Kidney (tissue), 14 donors: ENCODE results near the gene LCN1. TPM values are rescaled to one million over a fixed set of nuclear protein-coding genes. Genes with fewer than 3 reads are reported as not detected.
A peak's percentile ranks its signal among the peaks of the same experiment; 100 is the strongest.

Experiments used
- DNase-seq, 5 donors: peaks; one replicate each; pipeline ENCODE4 v3.0.0-alpha.2; 2013 to 2020
- FAIRE-seq: peaks from 2 replicates; lab custom pipeline; 2012; peaks lifted over from hg19 to GRCh38; lab: Jason Lieb, UNC
- H3K27ac ChIP-seq, 2 donors: one replicate each; pipeline ENCODE4 v1.7.0; 2013; ENCODE audit warnings: low read depth in 2 of 2, low read length in 2 of 2, inconsistent platforms in 1 of 2
- H3K27me3 ChIP-seq: one replicate; pipeline ENCODE4 v1.7.1; 2013; ENCODE audit warnings: low read length, inconsistent platforms; ENCODE audit not compliant: control insufficient read depth, insufficient read depth
- H3K36me3 ChIP-seq, 3 donors: one replicate each; pipeline versions ENCODE4 v1.7.0 to v1.7.1; 2013; ENCODE audit warnings: low read length in 3 of 3, control low read depth in 1 of 3, inconsistent platforms in 1 of 3; ENCODE audit not compliant: insufficient read depth in 3 of 3, control insufficient read depth in 2 of 3
- H3K4me1 ChIP-seq, 3 donors: one replicate each; pipeline versions ENCODE4 v1.7.0 to v1.7.1; 2013; ENCODE audit warnings: low read length in 3 of 3, inconsistent platforms in 1 of 3, low read depth in 1 of 3; ENCODE audit not compliant: control insufficient read depth in 2 of 3, insufficient read depth in 2 of 3
- H3K4me3 ChIP-seq, 3 donors: one replicate each; pipeline versions ENCODE4 v1.7.0 to v1.8.1; 2013; ENCODE audit warnings: low read length in 3 of 3, control low read depth in 1 of 3, inconsistent platforms in 1 of 3
- H3K9ac ChIP-seq, 3 donors: one replicate each; pipeline versions ENCODE4 v1.7.0 to v1.7.1; 2013; ENCODE audit warnings: low read length in 3 of 3, control low read depth in 1 of 3, inconsistent platforms in 1 of 3
- H3K9me3 ChIP-seq, 3 donors: one replicate each; pipeline versions ENCODE4 v1.7.0 to v1.7.1; 2013; ENCODE audit warnings: low read length in 3 of 3, control low read depth in 1 of 3, inconsistent platforms in 1 of 3; ENCODE audit not compliant: control insufficient read depth in 2 of 3, insufficient read depth in 1 of 3
- CTCF ChIP-seq: IDR thresholded peaks from 3 replicates; pipeline ENCODE4 v1.5.1; 2012; ENCODE audit warnings: mild to moderate bottlenecking, moderate library complexity, borderline replicate concordance; ENCODE audit not compliant: insufficient read depth; ENCODE audit errors: extremely low read depth
- intact Hi-C: fragments of 100-400 bp; cut with DNase I; formaldehyde crosslinking; loops from one replicate; pipeline ENCODE4 v1.11.1; 2022
- polyA plus RNA-seq: library from polyadenylated mRNA; stranded (reverse); fragments of 350-450 nt; fragmentation: Illumina TruSeq; extraction: RNeasy Lipid Tissue Mini Kit (QIAGEN cat#74804); gene quantifications from one replicate; pipeline ENCODE4 v1.2.3, GENCODE V29; 2014; ENCODE audit warnings: low read depth, low replicate concordance; ENCODE audit not compliant: insufficient read depth
- total RNA-seq: library from RNA; stranded (reverse); fragmentation: NEBNext Ultra II Directional; extraction: Animal tissue kit (Norgen Biotek cat#: 25700); gene quantifications from one replicate; pipeline ENCODE4 v1.2.1, GENCODE V29; 2021
- donor health status: control.
- donor health status: control.
- donor health status: control.
- donor health status: control.
- donor health status: control.
- donor health status: DM: yes; HTN: yes; CAD: no.
- donor health status: Normal renal cell carcinoma (clear cell type).

LCN1 gene
- total and polyA plus RNA-seq, 2 donors from 2014 or later = not detected

GRCh38 chr9:135474915-135475314 is 46.3 kb upstream of the LCN1 start:
- DNase-seq = peak; percentile 68 to 78 (median 75)
- no peak for FAIRE-seq
- no peaks in the 10 kb centered on the region for H3K9me3 ChIP-seq

DNA sequence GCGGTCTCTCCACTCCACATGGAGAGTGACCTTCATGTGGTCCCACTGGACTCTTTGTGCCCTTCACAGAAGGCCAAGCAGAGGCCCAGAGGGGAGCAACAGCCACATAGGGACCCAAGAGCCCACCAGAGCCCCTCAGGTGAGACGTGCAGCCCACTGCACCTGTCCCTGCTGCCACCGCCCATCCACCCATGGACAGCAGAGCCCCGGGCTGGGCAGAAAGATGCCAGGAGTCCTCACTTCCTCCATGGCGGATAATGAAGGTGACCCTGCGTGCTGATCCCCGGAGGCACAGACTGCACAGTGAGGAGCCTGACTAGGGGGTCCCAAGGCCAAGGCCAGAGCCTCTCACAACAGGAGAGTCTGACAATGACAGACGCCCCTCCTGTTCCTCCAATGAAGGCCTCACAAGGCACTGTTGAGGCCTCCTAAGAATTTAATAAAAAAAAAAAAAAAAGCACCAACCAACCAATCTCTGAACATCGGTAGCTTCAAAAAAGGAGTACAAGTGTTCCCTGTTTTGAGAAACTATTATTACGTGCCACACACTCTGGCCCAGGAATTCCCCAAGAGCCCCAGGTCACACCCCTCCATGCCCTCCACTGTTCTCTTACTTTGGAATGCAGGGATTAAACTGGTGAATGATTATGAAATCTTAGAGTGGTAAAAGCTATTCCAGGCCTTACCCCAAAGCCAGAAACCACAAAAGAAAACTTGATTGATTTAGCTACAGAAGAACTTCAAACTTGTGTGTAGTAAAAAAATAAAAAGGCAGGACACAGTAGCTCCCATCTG is 44.5 kb upstream of the LCN1 start:
- Histone ChIP-seq H3K36me3 (no peaks in the 10 kb centered on the region), H3K27ac (peak overlapping the region in 1 of 2 donors; percentile 51), H3K4me1 (peaks cover 0 to 6% (median 0%) of the 10 kb centered on the region in 3 donors), H3K27me3 (no peaks in the 10 kb centered on the region), H3K9ac (no peak overlapping the region), H3K9me3 (no peaks in the 10 kb centered on the region), H3K4me3 (no peak overlapping the region)
- FAIRE-seq (no peak), DNase-seq (no peak)
- TF ChIP-seq CTCF = no peak
- intact Hi-C loops = no loop called here

More at GRCh38 chr9:135474915-135475314, 46.3 kb upstream of the LCN1 start:
- Histone ChIP-seq H3K27me3 (no peaks in the 10 kb centered on the region), H3K27ac (no peak overlapping the region), H3K36me3 (no peaks in the 10 kb centered on the region), H3K4me1 (no peaks in the 10 kb centered on the region), H3K4me3 (no peak overlapping the region), H3K9ac (no peak overlapping the region)
- intact Hi-C loops = no loop called here
- TF ChIP-seq CTCF = peak; percentile 36

GRCh38 chr9:135478191-135478590 is 43.0 kb upstream of the LCN1 start:
- DNase-seq (no peak), FAIRE-seq (no peak)
- no peak overlapping the region for H3K4me3 ChIP-seq
- peaks cover 0 to 8% (median 0%) of the 10 kb centered on the region in 3 donors for H3K4me1 ChIP-seq
- no peak overlapping the region for H3K27ac ChIP-seq
- no peak for TF ChIP-seq CTCF
- no peaks in the 10 kb centered on the region for H3K27me3 ChIP-seq
- H3K9me3 ChIP-seq = no peaks in the 10 kb centered on the region
- no peaks in the 10 kb centered on the region for H3K36me3 ChIP-seq
- peak overlapping the region in 1 of 3 donors; percentile 28 for H3K9ac ChIP-seq
- intact Hi-C loops = no loop called here
